IPS-20b (cell line): ENCODE measurements around the gene FYCO1.
"Not testable (repeated sequence)": the region's sequence is repeated elsewhere in the genome, so short reads cannot be mapped to it uniquely, and the experiment has no call there.

ENCODE experiments used
- H3K27ac ChIP-seq: one replicate; pipeline ENCODE4 v1.5.1; 2013; ENCODE audit warnings: low read length
- H3K27me3 ChIP-seq: 2 replicates; pipeline ENCODE4 v1.6.1; 2013; ENCODE audit warnings: mild to moderate bottlenecking, low read length, inconsistent platforms; ENCODE audit not compliant: insufficient read depth
- H3K36me3 ChIP-seq: 2 replicates; pipeline ENCODE4 v1.6.1; 2013; ENCODE audit warnings: low read depth, mild to moderate bottlenecking, inconsistent platforms, low read length, moderate library complexity; ENCODE audit not compliant: insufficient read depth
- H3K4me1 ChIP-seq: 2 replicates; pipeline ENCODE4 v1.6.1; 2013; ENCODE audit warnings: mild to moderate bottlenecking, control low read depth, inconsistent platforms, low read length, moderate library complexity; ENCODE audit not compliant: insufficient read depth
- H3K4me3 ChIP-seq: 2 replicates; pipeline ENCODE4 v1.5.1; 2013; ENCODE audit warnings: mild to moderate bottlenecking, low read length, inconsistent platforms
- H3K9ac ChIP-seq: 2 replicates; pipeline ENCODE4 v1.6.1; 2013; ENCODE audit warnings: low read depth, mild to moderate bottlenecking, inconsistent platforms, low read length, moderate library complexity
- H3K9me3 ChIP-seq: 2 replicates; pipeline ENCODE4 v1.6.1; 2013; ENCODE audit warnings: mild to moderate bottlenecking, low read depth, low read length, inconsistent platforms; ENCODE audit not compliant: insufficient read depth

FYCO1 gene

DNA sequence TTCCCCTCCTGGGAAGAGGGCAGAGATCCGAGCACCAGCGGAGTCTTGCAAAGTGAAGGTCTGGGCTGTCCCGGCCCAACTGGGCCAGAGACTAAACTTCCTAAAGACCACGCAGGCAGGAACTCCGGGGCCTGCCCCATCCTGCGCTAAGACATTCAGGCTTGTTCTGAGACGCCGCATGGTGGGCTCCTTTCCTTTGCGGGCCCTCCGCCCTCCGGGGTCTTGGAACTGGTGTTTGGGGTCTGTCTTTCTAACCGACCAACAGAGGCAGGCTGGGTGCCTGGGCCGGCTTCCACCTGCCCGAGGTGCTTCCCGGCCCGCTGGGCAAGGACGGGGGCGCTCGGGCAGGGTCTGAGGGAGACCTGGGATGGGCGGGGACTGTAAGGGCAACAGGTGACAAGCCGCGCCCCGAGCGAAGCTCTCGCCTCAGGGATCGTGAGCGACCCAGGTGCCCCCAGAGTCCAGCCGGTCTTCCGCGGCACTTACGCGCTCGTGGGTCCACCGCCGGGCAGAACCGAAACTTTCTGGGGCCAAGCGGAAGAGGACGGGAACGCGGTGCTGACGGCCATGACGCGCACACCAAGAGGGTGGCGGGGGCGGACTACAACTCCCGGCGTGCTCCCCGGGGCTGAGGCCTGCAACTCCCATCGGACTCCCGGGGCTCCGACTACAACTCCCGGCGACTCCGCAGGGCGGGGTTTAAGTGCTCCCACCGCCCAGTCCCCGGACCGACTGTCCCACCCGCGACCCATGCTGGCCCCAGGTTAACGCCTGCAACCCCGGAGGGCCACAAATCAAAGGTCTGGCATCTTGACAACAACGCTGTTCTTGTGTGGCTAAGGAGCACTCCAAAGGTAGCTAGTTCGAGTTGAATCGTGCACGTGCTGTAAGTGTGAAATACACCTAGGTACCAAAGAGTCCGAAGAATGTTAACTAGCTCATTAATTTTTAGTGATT, at the start of gene FYCO1:
Gene FYCO1, minus strand, starts transcription at position 589 of the 957 bp plus-strand sequence. CDS start 10,914 bp downstream, outside the sequence.
- Histone ChIP-seq H3K4me3 (peak within 1 kb of the TSS; percentile 77), H3K9ac (peak within 1 kb of the TSS; percentile 73; the same call in 1 of the 2 replicates), H3K36me3 (no peaks in the 10 kb centered on the region), H3K27me3 (peaks cover 14% of the 10 kb centered on the region), H3K9me3 (no peaks in the 10 kb centered on the region), H3K4me1 (peaks cover 10% of the 10 kb centered on the region), H3K27ac (no peak within 1 kb of the TSS)

GRCh38 chr3:46038916-46039315, 43.3 kb upstream of the FYCO1 start:
- Histone ChIP-seq H3K9ac (no peak overlapping the region), H3K4me1 (no peaks in the 10 kb centered on the region), H3K27me3 (no peaks in the 10 kb centered on the region), H3K9me3 (0 out of 2 replicates have a peak, but pooled peaks cover 3% of the 10 kb centered on the region), H3K4me3 (no peak overlapping the region), H3K36me3 (no peaks in the 10 kb centered on the region), H3K27ac (no peak overlapping the region)

DNA sequence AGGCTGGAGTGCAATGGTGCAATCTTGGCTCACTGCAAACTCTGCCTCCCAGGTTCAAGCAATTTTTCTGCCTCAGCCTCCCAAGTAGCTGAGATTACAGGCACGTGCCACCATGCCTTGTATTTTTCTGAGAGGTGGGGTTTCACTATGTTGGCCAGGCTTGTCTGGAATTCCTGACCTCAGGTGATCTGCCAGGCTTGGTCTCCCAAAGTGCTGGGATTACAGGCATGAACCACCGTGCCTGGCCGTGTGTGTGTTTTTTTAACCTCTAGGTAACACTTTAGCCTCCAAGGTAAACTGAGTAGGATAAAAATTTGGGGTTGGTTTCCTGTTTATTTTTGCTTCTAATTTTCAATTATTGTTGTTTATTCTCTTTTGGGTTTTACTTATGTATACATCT, 42.4 kb upstream of the FYCO1 start:
- H3K27ac ChIP-seq, H3K4me3 ChIP-seq, H3K4me1 ChIP-seq, H3K36me3 ChIP-seq, H3K9me3 ChIP-seq, H3K9ac ChIP-seq, H3K27me3 ChIP-seq: not testable (repeated sequence)

DNA sequence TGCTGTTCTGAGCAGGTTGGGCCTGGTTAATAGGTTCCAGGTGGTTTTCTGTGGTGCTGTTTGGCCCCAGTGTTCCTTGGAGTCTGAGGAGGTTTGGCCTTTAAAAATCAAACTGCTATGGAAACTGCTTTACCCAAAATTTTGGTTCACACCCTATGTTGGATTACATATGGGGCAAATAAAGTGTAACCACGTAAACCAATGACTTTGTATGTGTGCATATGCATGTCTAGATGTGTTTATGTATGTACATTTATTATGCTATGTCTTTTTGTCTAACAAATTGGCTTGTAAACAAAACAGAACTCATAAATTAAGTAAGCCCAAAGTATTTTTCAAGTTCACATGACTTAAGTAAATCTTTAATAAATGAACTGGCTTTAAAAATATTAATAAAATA, 40.6 kb upstream of the FYCO1 start:
- no peaks in the 10 kb centered on the region for H3K4me1 ChIP-seq
- H3K9me3 ChIP-seq = 0 out of 2 replicates have a peak, but pooled peaks cover 3% of the 10 kb centered on the region
- H3K27ac ChIP-seq = no peak overlapping the region
- no peaks in the 10 kb centered on the region for H3K27me3 ChIP-seq
- no peak overlapping the region for H3K9ac ChIP-seq
- no peaks in the 10 kb centered on the region for H3K36me3 ChIP-seq
- H3K4me3 ChIP-seq = no peak overlapping the region

DNA sequence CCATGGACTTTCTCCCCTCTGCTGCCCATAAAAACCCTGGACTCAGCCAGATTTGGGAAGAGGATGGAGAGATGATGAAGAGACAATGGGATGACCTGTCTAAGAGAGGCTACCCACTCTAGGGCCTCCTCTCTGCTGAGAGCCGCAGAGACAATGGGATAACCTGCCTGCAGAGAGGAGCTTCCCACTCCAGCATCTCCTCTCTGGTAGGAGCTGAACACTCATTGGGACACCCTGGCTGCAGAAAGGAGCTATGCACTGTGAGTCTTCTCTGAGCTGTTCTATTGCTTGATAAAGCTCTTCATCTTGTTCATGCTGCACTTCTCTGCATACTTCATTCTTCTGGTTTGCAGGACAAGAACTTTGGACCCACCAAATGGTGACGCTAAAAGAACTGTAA, 36.1 kb upstream of the FYCO1 start:
- no peak overlapping the region for H3K9ac ChIP-seq
- H3K27ac ChIP-seq = no peak overlapping the region
- no peak overlapping the region for H3K4me3 ChIP-seq
- peaks cover 9% of the 10 kb centered on the region; the same call in 1 of the 2 replicates for H3K9me3 ChIP-seq
- no peaks in the 10 kb centered on the region for H3K27me3 ChIP-seq
- no peaks in the 10 kb centered on the region for H3K4me1 ChIP-seq
- H3K36me3 ChIP-seq = no peaks in the 10 kb centered on the region

DNA sequence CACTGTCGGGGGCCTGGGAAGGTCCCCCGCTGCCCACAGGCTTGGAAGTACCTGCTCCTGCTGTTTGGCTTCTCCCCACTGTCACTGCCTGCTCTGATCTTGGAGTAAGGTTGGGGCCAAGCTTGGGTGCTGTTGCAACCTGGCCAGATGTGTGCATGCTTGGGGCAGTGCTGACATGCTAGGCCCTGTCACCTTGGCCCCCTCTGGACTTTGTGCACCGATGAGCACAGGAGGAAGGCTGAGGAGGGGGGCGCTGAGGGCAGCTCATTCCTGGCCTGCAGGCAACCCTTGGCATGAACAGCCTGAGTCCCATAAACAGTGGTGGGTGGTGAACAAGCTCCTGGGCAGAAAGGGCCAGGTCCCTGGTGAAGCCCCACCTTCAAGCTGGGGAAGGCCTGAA, 35.6 kb upstream of the FYCO1 start:
- Histone ChIP-seq H3K9me3 (peaks cover 9% of the 10 kb centered on the region; the same call in 1 of the 2 replicates), H3K27me3 (no peaks in the 10 kb centered on the region), H3K4me3 (no peak overlapping the region), H3K36me3 (no peaks in the 10 kb centered on the region), H3K27ac (no peak overlapping the region), H3K9ac (no peak overlapping the region), H3K4me1 (no peaks in the 10 kb centered on the region)

DNA sequence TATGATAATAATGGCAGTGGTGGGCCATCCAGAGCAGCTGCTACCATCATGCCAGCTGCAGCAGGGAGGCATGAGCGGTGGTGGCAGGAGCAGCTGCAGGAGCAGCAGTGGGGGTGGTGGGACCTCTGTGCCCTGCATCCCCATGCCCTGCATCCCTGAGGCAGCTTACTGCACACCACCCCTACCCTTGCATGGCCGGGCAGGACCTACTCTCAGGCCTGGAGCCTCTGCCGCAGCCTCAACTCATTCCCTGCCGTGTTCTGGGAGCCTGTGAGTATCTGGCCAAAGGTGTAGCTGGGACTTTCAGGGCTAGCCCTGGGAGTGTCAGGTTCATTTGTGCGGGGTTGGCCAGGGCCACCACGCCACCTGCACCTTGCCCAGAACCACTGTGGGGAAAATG, 35.0 kb upstream of the FYCO1 start:
- H3K4me3 ChIP-seq = no peak overlapping the region
- H3K27ac ChIP-seq = no peak overlapping the region
- H3K27me3 ChIP-seq = no peaks in the 10 kb centered on the region
- H3K9me3 ChIP-seq = peaks cover 9% of the 10 kb centered on the region; the same call in 1 of the 2 replicates
- no peaks in the 10 kb centered on the region for H3K36me3 ChIP-seq
- no peak overlapping the region for H3K9ac ChIP-seq
- H3K4me1 ChIP-seq = no peaks in the 10 kb centered on the region

DNA sequence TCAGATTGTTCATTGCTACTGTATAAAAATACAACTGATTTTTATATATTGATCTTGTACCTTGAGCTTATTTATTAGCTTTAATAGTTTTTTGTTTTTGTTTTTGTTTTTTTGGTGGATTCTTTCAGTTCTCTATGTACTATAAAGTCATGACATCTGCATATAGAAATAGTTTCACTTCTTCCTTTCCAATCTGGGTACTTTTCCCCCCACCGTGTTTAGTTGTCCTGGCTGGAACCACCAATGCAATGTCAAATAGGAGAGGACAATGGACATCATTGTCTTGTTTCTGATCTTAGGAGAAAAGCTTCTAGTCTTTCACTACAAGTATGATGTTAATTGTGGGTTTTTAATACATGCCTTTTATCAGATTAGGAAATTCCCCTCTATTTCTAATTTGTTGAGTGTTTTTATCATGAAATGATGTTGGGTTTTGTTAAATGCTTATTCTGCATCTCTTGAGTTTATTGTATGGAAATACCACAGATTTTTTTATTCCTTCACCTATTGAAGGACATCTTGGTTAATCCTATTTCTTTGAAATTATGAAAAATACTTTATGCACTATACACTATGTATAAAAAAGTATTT, 34.4 kb upstream of the FYCO1 start:
- H3K9me3 ChIP-seq = peaks cover 9% of the 10 kb centered on the region; the same call in 1 of the 2 replicates
- H3K36me3 ChIP-seq = no peaks in the 10 kb centered on the region
- no peak overlapping the region for H3K27ac ChIP-seq
- H3K27me3 ChIP-seq = no peaks in the 10 kb centered on the region
- no peaks in the 10 kb centered on the region for H3K4me1 ChIP-seq
- no peak overlapping the region for H3K9ac ChIP-seq
- H3K4me3 ChIP-seq = no peak overlapping the region

DNA sequence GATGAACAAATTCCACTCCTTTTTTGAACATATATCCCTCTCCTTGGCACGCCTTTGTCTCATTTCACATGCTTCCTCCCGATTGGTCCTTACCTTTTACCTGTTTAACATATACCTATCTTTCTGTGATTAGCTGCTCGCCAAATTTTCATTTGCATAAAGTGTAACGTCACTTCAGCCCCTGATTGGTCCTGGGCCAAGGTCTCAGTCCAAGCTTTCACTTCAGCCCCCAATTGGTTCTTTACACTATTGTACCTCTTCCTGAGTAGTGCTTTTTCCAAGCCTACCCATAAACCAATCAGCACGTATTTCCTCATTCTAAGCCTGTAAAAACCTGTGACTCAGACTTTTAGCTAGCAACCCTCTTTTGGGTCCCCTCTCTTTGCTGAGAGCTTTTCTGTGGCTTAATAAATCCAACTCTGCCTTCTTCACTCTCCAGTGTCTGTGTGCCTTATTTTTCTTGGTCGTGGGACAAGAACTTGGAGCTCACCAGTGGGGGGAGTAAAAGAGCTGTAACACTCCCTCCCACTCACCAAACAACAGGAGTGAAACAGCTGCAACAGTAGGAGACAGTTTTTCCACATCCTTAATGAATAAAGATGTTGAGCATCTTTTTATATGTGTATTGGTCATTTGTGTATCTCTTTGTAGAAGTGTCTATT, 32.2 kb upstream of the FYCO1 start:
- Histone ChIP-seq H3K4me1 (no peaks in the 10 kb centered on the region), H3K27ac (no peak overlapping the region), H3K9me3 (peaks cover 9% of the 10 kb centered on the region; the same call in 1 of the 2 replicates), H3K4me3 (no peak overlapping the region), H3K9ac (no peak overlapping the region), H3K36me3 (no peaks in the 10 kb centered on the region), H3K27me3 (no peaks in the 10 kb centered on the region)

DNA sequence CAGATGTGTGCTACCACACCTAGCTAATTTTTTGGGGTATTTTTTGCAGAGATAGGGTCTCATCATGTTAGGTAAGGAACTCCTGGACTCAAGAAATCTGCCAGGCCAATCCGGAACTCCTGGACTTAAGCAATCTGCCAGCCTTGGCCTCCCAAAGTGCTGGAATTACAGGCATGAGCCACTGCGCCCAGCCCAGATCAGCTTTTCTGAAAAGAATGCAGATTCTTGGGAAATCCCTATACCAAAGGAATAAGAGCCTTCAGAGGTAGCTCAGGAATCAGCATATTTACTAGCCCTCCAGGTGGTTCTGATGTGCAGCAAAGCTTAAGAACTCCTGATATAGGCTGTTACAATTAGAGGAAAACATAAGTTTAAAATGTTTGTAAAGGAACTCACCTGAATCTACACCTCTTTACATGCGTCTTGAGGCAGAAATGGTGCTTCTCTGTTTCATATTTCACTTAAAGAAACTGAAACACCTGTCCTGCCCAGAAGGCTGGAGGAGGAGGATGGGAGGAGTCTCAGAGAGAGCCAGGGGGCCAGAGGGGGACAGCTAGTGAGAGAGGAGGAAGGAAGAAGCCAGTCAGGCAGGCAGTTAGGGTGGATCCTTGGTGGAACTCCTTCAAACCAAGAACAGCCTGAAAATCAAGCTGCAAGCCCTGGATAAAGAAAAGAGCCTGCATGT, 31.5 kb upstream of the FYCO1 start, which contains the start of gene XCR1:
Gene XCR1, minus strand, starts transcription at position 463 of the 685 bp plus-strand sequence. CDS start 5,536 bp downstream, outside the sequence.
- Histone ChIP-seq H3K9ac (no peak within 1 kb of the TSS), H3K27me3 (no peaks in the 10 kb centered on the region), H3K27ac (no peak within 1 kb of the TSS), H3K4me1 (no peaks in the 10 kb centered on the region), H3K9me3 (peaks cover 9% of the 10 kb centered on the region; the same call in 1 of the 2 replicates), H3K36me3 (no peaks in the 10 kb centered on the region), H3K4me3 (no peak within 1 kb of the TSS)

DNA sequence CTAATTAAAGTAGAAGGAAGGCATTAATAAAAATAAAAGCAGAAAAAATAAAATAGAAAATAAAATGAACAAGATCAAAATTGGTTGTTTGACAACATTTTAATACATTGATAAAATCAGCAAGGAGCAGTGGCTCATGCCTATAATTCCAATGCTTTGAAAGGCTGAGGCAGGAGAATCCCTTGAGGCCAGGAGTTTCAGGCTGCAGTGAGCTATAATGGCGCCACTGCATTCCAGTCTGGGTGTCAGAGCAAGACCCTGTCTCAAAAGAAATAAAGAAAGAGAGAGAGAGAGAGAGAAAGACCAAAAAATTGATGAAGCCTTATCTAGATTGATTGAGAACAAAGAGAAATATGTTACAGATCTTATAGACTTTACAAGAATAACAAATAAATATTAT, 29.5 kb upstream of the FYCO1 start:
- Histone ChIP-seq H3K4me3 (no peak overlapping the region), H3K9me3 (peaks cover 9% of the 10 kb centered on the region; the same call in 1 of the 2 replicates), H3K4me1 (no peaks in the 10 kb centered on the region), H3K27ac (no peak overlapping the region), H3K36me3 (no peaks in the 10 kb centered on the region), H3K9ac (no peak overlapping the region), H3K27me3 (no peaks in the 10 kb centered on the region)
